PFSK-1 (cell line): ENCODE results near the gene DGKA.

Experiments
- TAF1 ChIP-seq: IDR thresholded peaks from 2 replicates; pipeline ENCODE4 v1.6.1; 2012; ENCODE audit warnings: low read length, control low read depth, borderline replicate concordance; ENCODE audit not compliant: insufficient read depth
- TF ChIP-seq, protein P1 (sequence below), 2 experiments: IDR thresholded peaks; 2 replicates each; pipeline versions ENCODE4 v1.6.1 to v1.8.0; 2011 to 2012; ENCODE audit warnings: low read depth in 2 of 2, low read length in 2 of 2, control low read depth in 1 of 2, inconsistent platforms in 1 of 2, mild to moderate bottlenecking in 1 of 2, moderate library complexity in 1 of 2; ENCODE audit not compliant: insufficient read depth in 1 of 2

DGKA gene

GRCh38 chr12:56001487-56002100 is 70.6 kb downstream of the DGKA start:
- TF ChIP-seq TAF1: no peak
- TF ChIP-seq, protein P1, sequence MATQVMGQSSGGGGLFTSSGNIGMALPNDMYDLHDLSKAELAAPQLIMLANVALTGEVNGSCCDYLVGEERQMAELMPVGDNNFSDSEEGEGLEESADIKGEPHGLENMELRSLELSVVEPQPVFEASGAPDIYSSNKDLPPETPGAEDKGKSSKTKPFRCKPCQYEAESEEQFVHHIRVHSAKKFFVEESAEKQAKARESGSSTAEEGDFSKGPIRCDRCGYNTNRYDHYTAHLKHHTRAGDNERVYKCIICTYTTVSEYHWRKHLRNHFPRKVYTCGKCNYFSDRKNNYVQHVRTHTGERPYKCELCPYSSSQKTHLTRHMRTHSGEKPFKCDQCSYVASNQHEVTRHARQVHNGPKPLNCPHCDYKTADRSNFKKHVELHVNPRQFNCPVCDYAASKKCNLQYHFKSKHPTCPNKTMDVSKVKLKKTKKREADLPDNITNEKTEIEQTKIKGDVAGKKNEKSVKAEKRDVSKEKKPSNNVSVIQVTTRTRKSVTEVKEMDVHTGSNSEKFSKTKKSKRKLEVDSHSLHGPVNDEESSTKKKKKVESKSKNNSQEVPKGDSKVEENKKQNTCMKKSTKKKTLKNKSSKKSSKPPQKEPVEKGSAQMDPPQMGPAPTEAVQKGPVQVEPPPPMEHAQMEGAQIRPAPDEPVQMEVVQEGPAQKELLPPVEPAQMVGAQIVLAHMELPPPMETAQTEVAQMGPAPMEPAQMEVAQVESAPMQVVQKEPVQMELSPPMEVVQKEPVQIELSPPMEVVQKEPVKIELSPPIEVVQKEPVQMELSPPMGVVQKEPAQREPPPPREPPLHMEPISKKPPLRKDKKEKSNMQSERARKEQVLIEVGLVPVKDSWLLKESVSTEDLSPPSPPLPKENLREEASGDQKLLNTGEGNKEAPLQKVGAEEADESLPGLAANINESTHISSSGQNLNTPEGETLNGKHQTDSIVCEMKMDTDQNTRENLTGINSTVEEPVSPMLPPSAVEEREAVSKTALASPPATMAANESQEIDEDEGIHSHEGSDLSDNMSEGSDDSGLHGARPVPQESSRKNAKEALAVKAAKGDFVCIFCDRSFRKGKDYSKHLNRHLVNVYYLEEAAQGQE (IDR thresholded peaks at IDR 0.05; ENCODE audit: insufficient read depth in 1 of 2, low read depth in 2 of 2, low read length in 2 of 2): no peak
